LNCAP (cell line): Measurements from ENCODE around the gene FABP1.

ENCODE experiments used
- CTCF ChIP-seq: fragments of 450-650 bp; IDR thresholded peaks from 2 replicates; pipeline ENCODE4 v1.5.1; 2017; ENCODE audit warnings: mild to moderate bottlenecking

Gene FABP1

GRCh38 chr2:88074854-88075292 is 53.0 kb downstream of the FABP1 start:
- TF ChIP-seq CTCF = no peak

GRCh38 chr2:88074150-88074549 is 53.7 kb downstream of the FABP1 start:
- TF ChIP-seq CTCF = no peak
